SK-N-SH (cell line): Measurements from ENCODE around the gene CIC. TPM values are rescaled to one million over a fixed set of nuclear protein-coding genes. Genes with fewer than 3 reads are reported as not detected.

Source experiments
- CTCF ChIA-PET: fragments of 300-600, 350-600 bp; formaldehyde crosslinking; extraction: SDS; loops from one replicate; lab custom pipeline; 2021; lab: Yijun Ruan, JAX
- POLR2A ChIA-PET: fragments of 350-600 bp; sonication (Branson Sonifier 250); formaldehyde crosslinking; extraction: SDS; loops from one replicate; lab custom pipeline; 2020; ENCODE audit warnings: antibody characterized with exemption, inconsistent platforms; lab: Yijun Ruan, JAX
- DNase-seq: peaks from one replicate; pipeline ENCODE4 v3.0.0; 2012
- H2AFZ ChIP-seq: fragments of 200-600 bp; sonication (generic); 2 replicates; pipeline ENCODE4 v1.8.1; 2016; ENCODE audit warnings: antibody characterized with exemption, mild to moderate bottlenecking, low read depth
- H3F3A ChIP-seq: fragments of 200-600 bp; sonication (generic); replicated peaks from 2 replicates; pipeline ENCODE3; 2016; ENCODE audit warnings: antibody characterized with exemption, mild to moderate bottlenecking; ENCODE audit not compliant: insufficient read depth
- H3K27ac ChIP-seq, 2 experiments: fragments of 200-500 bp in 1 of 2; fragments of 200-600 bp in 1 of 2; sonication (Bioruptor generic) in 1 of 2; sonication (generic), shearing (Covaris generic) in 1 of 2; 2 replicates each; pipeline versions ENCODE4 v1.5.1 to v1.6.1; 2014 to 2016; ENCODE audit warnings: low read depth in 2 of 2, inconsistent platforms in 1 of 2, low read length in 1 of 2, mild to moderate bottlenecking in 1 of 2, mixed read lengths in 1 of 2
- H3K27me3 ChIP-seq: fragments of 200-600 bp; sonication (generic), shearing (Covaris generic); 2 replicates; pipeline ENCODE4 v1.6.1; 2016; ENCODE audit warnings: mixed run types; ENCODE audit not compliant: insufficient read depth
- H3K36me3 ChIP-seq, 2 experiments: fragments of 200-500 bp in 1 of 2; fragments of 200-600 bp in 1 of 2; sonication (Bioruptor generic) in 1 of 2; sonication (generic) in 1 of 2; replicated peaks in 1 of 2; 2 replicates each; pipeline versions ENCODE3 to v1.5.1; 2014 to 2016; ENCODE audit warnings: low read length in 1 of 2, mild to moderate bottlenecking in 1 of 2; ENCODE audit not compliant: insufficient read depth in 2 of 2, control insufficient read depth in 1 of 2
- H3K4me1 ChIP-seq, 2 experiments: fragments of 200-500 bp in 1 of 2; fragments of 200-600 bp in 1 of 2; sonication (Bioruptor generic) in 1 of 2; sonication (generic), shearing (Covaris generic) in 1 of 2; 2 replicates each; pipeline versions ENCODE4 v1.5.1 to v1.6.1; 2014 to 2016; ENCODE audit warnings: low read depth in 1 of 2, low read length in 1 of 2, mixed run types in 1 of 2; ENCODE audit not compliant: insufficient read depth in 2 of 2, control insufficient read depth in 1 of 2
- H3K4me2 ChIP-seq: fragments of 200-600 bp; sonication (generic), shearing (Covaris generic); 2 replicates; pipeline ENCODE4 v1.6.1; 2017; ENCODE audit warnings: mixed run types
- H3K4me3 ChIP-seq, 2 experiments: fragments of 200-500 bp in 1 of 2; fragments of 200-600 bp in 1 of 2; sonication (Bioruptor generic) in 1 of 2; sonication (generic), shearing (Covaris generic) in 1 of 2; 2 replicates each; pipeline versions ENCODE4 v1.5.1 to v1.8.1; 2014 to 2016; ENCODE audit warnings: low read depth in 2 of 2, inconsistent platforms in 1 of 2, low read length in 1 of 2, mild to moderate bottlenecking in 1 of 2, mixed read lengths in 1 of 2, moderate library complexity in 1 of 2
- H3K79me2 ChIP-seq: fragments of 200-600 bp; sonication (generic); 2 replicates; pipeline ENCODE4 v1.8.1; 2017; ENCODE audit warnings: mild to moderate bottlenecking; ENCODE audit not compliant: insufficient read depth
- H3K9ac ChIP-seq: fragments of 200-600 bp; sonication (generic); 2 replicates; pipeline ENCODE4 v1.6.1; 2017; ENCODE audit warnings: mixed run types
- H3K9me2 ChIP-seq: fragments of 200-600 bp; sonication (generic); 2 replicates; pipeline ENCODE4 v1.6.1; 2017; ENCODE audit warnings: mixed run types
- H3K9me3 ChIP-seq: fragments of 200-600 bp; sonication (generic); 2 replicates; pipeline ENCODE4 v1.6.1; 2017; ENCODE audit warnings: mixed run types, mild to moderate bottlenecking, moderate library complexity
- H4K20me1 ChIP-seq: fragments of 200-600 bp; sonication (generic); 2 replicates; pipeline ENCODE4 v1.6.1; 2017; ENCODE audit warnings: mild to moderate bottlenecking, mixed run types; ENCODE audit not compliant: insufficient read depth
- CTCF ChIP-seq: fragments of 200-600 bp; sonication (generic); IDR thresholded peaks from 2 replicates; pipeline ENCODE4 v1.6.1; 2017; ENCODE audit warnings: antibody characterized with exemption, mild to moderate bottlenecking, moderate library complexity
- ELF1 ChIP-seq: IDR thresholded peaks from 2 replicates; pipeline ENCODE4 v1.4.0; 2012
- FOXJ3 ChIP-seq: sonication (generic); formaldehyde crosslinking; IDR thresholded peaks from 2 replicates; pipeline ENCODE4 v1.5.1; 2020; ENCODE audit warnings: mild to moderate bottlenecking, missing genetic modification reagents
- FOXM1 ChIP-seq: IDR thresholded peaks from 2 replicates; pipeline ENCODE4 v1.4.0; 2012; ENCODE audit warnings: low read depth, mild to moderate bottlenecking
- GABPA ChIP-seq: IDR thresholded peaks from 2 replicates; pipeline ENCODE4 v1.4.0; 2012; ENCODE audit warnings: low read depth, mild to moderate bottlenecking
- IRF3 ChIP-seq: fragments of 150-350 bp; IDR thresholded peaks from 2 replicates; pipeline ENCODE4 v1.6.1; 2016; ENCODE audit warnings: mild to moderate bottlenecking, low read depth, low read length
- MAX ChIP-seq: IDR thresholded peaks from 2 replicates; pipeline ENCODE4 v1.4.0; 2012; ENCODE audit warnings: low read depth
- MEF2A ChIP-seq: IDR thresholded peaks from 2 replicates; pipeline ENCODE4 v1.4.0; 2012; ENCODE audit warnings: low read depth, borderline replicate concordance
- NFIC ChIP-seq: IDR thresholded peaks from 2 replicates; pipeline ENCODE4 v1.4.0; 2012; ENCODE audit warnings: borderline replicate concordance
- NRF1 ChIP-seq: IDR thresholded peaks from 2 replicates; pipeline ENCODE4 v1.6.1; 2012; ENCODE audit warnings: low read depth, mild to moderate bottlenecking, low read length
- PBX3 ChIP-seq: IDR thresholded peaks from 2 replicates; pipeline ENCODE4; 2012
- RCOR1 ChIP-seq: fragments of 150-350 bp; IDR thresholded peaks from 2 replicates; pipeline ENCODE4 v1.6.1; 2017; ENCODE audit warnings: antibody characterized with exemption, low read length
- RXRA ChIP-seq: IDR thresholded peaks from 2 replicates; pipeline ENCODE4 v1.4.0; 2012; ENCODE audit warnings: low read depth, mild to moderate bottlenecking, borderline replicate concordance
- SMC3 ChIP-seq: IDR thresholded peaks from 2 replicates; pipeline ENCODE4 v1.6.1; 2012; ENCODE audit warnings: low read depth, low read length, improper control_type of control experiment
- TAF1 ChIP-seq: IDR thresholded peaks from 2 replicates; pipeline ENCODE4 v1.6.1; 2012; ENCODE audit warnings: low read depth, mild to moderate bottlenecking, low read length, moderate library complexity, borderline replicate concordance
- TEAD4 ChIP-seq: IDR thresholded peaks from 2 replicates; pipeline ENCODE4 v1.4.0; 2012; ENCODE audit warnings: mild to moderate bottlenecking, borderline replicate concordance; ENCODE audit not compliant: insufficient read depth
- USF2 ChIP-seq: fragments of 150-350 bp; IDR thresholded peaks from 2 replicates; pipeline ENCODE4 v1.6.1; 2017; ENCODE audit warnings: antibody characterized with exemption, low read length, low read depth, borderline replicate concordance
- WGBS: methylation state at CpG from one replicate; pipeline ENCODE4 v1.1.6; 2017; ENCODE audit warnings: low lambda C conversion rate; 5-methylcytosine and 5-hydroxymethylcytosine counted together
- polyA plus RNA-seq, 3 experiments: library from polyadenylated mRNA; depleted of rRNA; stranded (reverse); fragments of >200 nt; gene quantifications; 2 replicates each; pipeline ENCODE4 v1.2.3, GENCODE V29; 2012

Gene CIC
- polyA plus RNA-seq, 1 of the 3 experiments (the other 2 are of a cell fraction), result 16.9 TPM

- peak overlapping the region; percentile 66 to 74 for H3K4me3 ChIP-seq
Measured at GRCh38 chr19:42271045-42271419, 2.0 kb downstream of the CIC start.

More at GRCh38 chr19:42271045-42271419, 2.0 kb downstream of the CIC start:
- no peak overlapping the region for H2AFZ ChIP-seq
- peaks cover 67% of the 10 kb centered on the region for H3K79me2 ChIP-seq
- no peak for DNase-seq
- peaks cover 12% of the 10 kb centered on the region for H3F3A ChIP-seq
- POLR2A ChIA-PET, result interaction anchor here (1.0 to 2.3 kb wide), 3 partner anchors 8 to 28 kb away, joined by 3 to 8 read pairs (median 7); no protein-coding TSS in a partner anchor
- H3K9me3 ChIP-seq, result no peaks in the 10 kb centered on the region
- 65% methylated on average over 2 of the region's 3 CpGs for WGBS
- peak overlapping the region; percentile 86 for H3K9ac ChIP-seq
- peaks cover 18 to 42% of the 10 kb centered on the region in 2 experiments; a peak in 3 of 4 replicates for H3K4me1 ChIP-seq
- H3K27ac ChIP-seq, result peak overlapping the region; percentile 92 to 96
- peak overlapping the region; percentile 90 for H3K4me2 ChIP-seq
- TF ChIP-seq PBX3 (no peak), FOXJ3 (no peak), USF2 (no peak), MAX (no peak), RXRA (no peak), GABPA (no peak), TAF1 (no peak), RCOR1 (no peak), TEAD4 (no peak), NFIC (no peak), ELF1 (no peak), NRF1 (no peak), IRF3 (no peak), CTCF (no peak), FOXM1 (no peak), MEF2A (no peak), SMC3 (no peak)
- H3K36me3 ChIP-seq, result peaks cover 13 to 34% of the 10 kb centered on the region in 2 experiments
- H3K9me2 ChIP-seq, result no peaks in the 10 kb centered on the region
- H3K27me3 ChIP-seq, result no peaks in the 10 kb centered on the region
- H4K20me1 ChIP-seq, result no peaks in the 10 kb centered on the region
- CTCF ChIA-PET, result interaction anchor here (1.2 to 2.2 kb wide), 4 partner anchors 8 to 28 kb away, joined by 4 to 24 read pairs (median 4); no protein-coding TSS in a partner anchor
